TTC549 (cell line): ENCODE measurements around the gene MON1A.

Experiments used
- FAIRE-seq: peaks from 2 replicates; lab custom pipeline; 2012; peaks lifted over from hg19 to GRCh38; lab: Jason Lieb, UNC

The MON1A gene

DNA sequence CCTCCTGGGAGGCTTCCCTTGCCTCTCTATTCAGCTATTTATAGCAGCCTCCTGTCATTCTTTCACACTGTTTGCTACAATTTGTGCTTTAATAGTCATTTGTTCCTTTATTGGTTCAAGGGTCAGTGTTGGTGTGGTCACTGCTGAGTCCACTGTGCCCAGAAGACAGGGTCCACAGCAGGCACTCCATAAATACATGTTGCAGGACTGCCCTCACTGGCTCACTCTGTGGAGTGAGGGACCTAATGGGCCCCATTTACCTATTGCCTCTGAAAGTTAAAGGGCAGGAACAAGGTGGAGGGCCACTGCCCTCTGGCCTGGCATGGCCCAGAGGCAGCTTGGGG, 42.7 kb downstream of the MON1A start:
- no peak for FAIRE-seq

DNA sequence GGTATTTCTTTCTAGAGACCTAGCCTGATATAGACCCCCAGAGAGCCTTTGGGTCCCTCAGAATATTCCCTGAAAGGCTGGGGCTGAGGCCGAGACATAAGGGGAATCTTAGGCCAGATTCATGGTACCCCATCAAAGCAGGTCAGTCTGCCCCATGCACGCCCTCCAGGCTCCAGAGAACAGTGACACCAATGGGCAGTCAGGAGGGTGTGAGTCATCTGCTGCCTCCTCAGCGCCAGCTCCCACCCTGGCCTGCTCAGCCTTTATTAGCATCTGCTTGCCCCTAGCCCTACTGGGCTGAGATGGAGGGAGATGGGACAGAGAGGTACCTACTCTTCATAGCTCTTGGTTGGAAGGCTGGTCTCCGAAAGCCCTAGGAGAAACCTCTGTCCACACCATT, 45.6 kb downstream of the MON1A start:
- FAIRE-seq = no peak

DNA sequence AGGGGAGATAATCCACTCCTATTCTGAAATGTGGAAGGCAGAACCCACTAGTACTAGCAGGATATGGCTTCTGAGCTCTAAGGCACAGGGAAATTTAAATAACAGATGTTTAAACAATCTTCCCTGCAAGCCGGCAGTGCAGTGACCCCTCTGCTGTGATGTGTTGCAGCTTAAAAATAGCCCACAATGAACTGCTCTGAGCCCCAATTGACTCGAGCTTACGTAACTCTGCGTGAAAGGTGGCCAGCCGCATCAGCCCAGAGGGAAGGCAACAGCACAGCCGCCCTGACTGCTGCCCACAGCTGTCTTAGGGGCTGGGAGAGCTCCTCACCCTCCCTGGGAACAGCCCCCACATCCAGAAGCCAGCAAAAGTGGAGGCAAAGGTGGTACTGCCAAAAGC, 47.4 kb downstream of the MON1A start:
- no peak for FAIRE-seq

DNA sequence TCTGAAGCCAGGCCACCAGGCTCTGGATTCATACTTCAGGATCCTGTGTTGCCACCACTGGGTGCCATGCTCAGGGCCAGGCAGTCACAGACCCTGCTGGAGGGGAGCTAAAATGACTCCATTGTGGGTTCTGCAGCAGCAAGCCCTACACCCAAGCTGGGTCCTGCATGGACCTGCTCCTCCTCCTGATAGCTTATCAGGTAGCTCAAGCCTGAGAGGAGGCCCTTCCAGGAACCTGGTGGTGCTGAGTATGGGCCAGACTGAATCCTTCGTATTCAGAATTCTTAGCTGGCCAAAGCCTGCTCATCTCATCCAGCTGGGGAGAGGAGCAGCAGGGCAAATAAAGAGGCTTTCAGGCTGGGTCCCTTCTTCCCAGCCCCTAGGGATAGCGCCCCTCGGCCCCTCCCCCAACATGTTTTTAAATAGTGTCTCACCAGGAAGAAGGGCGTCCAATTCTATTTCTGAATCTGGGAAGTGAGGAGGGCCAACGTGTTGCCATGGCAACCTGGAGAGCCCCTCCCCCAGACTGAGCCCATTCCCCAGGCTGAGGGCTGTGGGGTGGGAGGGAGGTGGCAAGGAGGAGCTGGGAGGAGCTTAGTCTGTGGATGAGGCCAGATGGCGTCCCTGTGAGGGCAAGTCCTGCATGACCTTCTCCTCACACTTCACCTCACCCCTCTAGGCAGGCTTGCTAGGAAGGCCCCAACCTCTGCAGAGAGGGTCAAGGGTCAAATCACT, 48.9 kb downstream of the MON1A start:
- FAIRE-seq = no peak

DNA sequence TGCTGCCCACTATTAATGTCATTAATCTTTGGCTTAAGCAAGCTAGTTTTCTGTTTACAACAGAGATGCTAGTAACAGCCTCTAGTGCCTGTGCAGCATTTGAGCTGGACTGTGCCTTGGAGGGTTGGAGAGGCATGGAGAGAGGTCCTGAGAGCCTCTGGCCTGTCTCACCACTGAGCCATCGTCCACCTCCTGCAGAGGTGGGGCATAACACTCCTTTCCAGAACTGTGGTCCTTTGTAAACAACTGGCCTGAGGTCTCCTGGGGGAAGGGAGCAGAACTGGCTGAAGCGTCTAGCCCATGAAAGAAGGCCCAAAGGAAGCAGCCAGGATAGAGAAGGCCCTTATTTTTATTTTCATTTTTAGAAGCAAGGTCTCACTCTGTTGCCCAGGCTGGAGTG, 49.9 kb downstream of the MON1A start:
- no peak for FAIRE-seq

DNA sequence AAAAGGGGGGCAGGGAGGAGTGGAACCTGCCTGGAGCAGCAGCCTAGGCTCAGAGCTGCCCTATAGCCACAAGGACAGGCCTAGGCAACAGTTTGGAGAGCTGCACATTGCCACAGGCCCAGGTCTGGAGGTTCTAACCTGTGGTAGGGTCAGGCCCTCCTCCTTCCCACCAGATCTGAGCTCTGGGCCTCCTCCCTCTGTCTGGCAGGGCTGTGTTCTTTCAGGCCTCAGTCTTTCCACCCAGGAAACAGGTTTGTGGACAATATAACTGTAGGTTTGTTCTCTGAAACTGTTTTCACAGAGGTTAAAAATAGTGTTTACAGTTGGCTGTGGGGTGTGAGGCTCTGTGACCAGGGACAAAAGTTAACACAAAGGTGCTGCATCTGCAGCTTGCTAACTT, 50.9 kb downstream of the MON1A start:
- FAIRE-seq = no peak

DNA sequence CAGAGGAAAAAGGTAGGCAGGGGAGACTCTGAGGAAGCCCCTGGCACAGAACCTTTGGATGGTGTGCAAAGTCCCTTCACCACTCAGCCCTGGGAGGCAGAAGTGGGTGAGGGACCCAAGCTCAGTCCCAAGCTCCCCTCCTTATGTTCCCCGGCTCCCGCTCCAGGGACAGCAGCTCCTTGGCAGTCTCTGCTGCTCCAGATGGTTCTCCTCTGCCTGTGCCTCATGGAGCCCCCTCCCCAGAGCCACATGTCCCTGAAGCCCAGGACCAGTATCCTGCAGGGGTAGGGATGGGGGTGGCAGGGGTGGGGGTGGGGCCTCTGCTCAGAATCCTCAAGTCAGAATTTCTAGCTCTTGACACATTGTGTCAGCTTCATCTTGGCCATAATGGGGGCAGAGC, 51.9 kb downstream of the MON1A start:
- FAIRE-seq = no peak

DNA sequence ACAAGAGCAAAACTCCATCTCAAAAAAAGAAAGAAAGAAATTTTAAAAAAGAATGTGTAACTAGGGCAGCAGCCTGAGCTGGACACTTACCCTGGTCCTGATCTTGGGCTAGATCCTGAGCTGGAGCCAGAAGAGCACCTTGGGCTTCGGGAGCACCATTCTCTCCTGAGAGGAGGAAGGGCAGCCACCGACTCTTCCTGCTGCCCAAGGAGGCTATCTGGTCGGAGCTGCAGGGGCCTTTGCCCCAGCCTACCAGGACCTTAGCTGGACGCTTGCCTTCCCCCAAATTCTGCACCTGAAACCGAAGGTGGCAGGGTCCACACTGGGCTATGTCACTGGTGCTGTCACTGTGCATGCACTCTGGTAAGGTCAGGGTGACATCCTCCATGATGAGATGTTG, 53.0 kb downstream of the MON1A start:
- FAIRE-seq = no peak

DNA sequence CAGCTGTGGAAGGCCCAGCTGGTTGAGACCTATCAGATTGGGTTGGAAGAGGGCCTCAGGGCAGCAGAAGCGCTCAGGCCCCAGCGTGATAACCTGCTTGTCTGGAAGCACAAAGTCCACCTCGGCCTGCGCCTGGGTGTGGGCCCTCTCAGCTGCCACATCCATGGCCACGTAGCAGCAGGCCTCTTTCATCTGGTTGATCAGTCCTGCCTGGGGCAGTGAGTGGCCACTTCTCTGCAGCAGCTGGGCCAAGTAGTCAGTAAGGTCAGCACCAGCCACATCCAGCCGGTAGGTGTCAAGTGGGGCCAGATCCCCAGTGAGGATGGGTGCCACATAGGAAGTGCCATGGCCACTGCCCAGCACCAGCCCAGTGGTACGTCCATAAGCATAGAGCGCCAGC, 56.0 kb downstream of the MON1A start:
- no peak for FAIRE-seq

DNA sequence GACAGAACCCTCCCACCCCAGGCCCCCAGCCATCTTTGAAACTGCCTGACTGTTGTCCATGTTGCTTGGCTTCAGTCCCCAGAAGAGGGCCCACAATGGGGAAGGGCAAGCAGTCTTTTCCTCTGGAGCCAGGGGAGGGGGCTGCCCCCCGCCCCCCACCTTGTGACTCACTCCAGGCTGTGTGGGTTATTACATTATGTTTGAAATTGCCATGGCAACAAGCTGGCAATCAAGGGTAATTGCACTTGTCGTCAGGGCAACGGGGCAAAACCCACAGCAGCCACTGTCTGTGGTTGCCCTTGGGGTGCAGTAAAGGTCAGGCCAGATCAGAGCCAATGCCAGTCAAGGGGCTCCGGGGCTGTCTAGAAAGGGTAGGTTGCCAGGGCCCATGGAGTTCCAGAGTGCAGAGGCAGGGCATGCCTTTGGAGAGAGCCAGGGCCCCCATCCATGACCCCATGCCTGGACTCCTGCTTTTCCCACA, 56.8 kb downstream of the MON1A start:
- no peak for FAIRE-seq

DNA sequence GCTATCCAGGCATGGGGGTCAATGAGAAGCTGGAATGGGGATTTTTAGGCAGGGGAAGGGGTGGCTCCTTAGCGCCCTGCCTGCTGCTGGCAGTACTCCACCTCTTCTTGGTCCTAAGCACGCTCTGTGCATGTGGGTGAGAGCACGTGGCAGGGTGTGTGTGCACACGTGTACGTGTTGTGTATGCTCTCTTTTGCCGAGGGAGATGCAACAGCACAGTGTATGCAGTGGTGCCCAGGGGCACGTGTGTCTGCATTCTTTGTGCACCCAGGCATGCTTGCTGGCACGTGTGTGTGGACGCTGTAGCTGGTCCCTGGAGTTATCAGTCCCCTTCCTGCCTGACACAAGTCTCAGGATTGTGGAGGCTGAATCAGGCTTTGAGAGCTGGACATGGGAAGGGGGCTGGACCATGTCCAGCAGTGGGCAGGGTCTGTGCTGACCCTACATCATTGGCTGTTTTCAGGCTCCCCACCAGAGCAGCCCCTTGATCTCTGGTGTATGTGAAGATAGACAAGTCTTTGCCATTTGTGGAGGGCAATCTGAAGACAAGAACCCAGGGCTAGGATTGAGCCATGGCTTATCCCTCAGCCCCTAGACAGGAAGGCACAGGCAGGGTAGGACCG, 58.0 kb downstream of the MON1A start:
- FAIRE-seq = no peak

DNA sequence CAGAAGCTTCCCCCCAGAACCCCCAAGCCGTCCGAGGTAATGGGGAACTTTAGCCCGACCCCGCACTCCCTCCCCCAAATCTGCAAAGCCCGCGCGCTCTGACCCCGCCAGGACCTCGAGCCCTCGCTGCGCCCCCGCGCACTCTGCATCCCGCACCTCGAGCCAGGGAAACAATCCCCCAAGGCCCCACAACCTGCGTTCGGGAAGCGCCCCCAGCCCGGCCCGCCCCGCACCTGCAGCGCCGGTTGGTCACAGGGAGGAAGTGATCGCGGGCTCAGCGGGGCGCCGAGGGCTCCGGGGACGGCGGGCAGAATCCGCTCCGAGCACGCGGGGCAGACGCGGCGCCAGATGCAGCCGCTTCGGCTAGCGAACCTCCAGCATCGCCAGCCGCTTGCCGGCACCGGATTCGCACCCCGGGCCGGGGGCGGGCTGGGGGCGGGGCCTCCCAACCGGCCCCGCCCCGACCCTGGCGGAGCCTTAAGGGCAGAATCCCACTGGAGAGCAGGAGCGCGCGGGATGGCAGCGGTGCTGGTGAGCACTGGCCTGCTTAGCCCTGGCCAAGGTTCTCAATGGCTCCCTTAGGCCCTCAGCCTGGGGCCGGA, 60.0 kb downstream of the MON1A start, which contains the start of gene CAMKV:
TSS of gene CAMKV (minus strand) at position 382 of the 602 bp plus-strand sequence. CDS start 7,518 bp downstream, outside the sequence.
- no peak for FAIRE-seq

DNA sequence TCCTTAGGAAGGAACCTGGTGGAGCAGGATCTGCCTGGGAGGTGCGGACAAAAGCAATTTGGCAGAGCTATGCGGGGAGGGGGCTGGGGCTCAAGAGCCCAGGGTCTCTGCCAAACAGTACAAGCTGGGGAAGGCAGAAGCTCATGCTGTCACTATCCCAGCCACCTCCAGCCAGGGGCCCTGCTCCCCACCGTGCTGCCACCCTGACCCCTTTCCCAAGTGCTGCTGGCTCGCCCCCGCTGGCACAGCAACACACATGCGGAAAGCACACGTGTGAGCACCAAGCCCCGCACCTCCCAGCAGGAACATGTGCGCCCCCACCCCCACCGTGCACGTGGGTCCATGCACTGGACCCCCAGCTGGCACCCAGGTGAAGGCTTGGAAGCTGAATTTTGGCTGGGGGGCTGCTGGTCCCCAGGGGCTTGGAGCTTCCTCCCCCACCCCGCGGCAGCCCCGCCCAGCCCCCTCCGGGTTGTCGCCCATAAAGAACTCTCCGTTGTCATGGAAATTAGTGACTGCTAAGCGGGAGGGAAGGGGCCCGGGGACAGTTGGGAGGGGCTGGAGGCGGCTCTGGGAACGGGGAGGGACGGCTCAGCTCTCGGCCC, 60.6 kb downstream of the MON1A start:
- no peak for FAIRE-seq

DNA sequence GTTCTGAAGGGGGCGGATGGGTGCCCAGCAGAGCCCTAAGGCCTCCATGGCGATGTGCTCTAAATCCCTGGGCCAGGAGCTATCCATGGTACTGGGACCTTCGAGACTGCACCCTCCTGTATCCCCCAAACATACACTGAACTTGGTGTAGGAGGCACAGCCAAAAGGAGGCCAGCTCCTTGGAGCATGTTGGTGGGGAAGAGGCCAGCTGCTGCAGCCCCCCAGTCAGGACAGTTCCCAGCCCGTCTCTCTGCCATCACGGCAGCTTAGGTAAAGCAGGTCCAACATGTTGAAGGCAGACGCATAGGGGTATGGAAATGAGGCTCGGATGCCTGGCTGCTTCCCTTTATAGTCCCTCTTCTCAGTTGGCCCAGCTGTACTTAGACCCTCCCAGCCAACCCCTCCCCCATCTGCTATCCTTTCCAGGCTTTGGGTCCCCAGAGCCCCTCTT, 61.7 kb downstream of the MON1A start:
- FAIRE-seq = no peak

DNA sequence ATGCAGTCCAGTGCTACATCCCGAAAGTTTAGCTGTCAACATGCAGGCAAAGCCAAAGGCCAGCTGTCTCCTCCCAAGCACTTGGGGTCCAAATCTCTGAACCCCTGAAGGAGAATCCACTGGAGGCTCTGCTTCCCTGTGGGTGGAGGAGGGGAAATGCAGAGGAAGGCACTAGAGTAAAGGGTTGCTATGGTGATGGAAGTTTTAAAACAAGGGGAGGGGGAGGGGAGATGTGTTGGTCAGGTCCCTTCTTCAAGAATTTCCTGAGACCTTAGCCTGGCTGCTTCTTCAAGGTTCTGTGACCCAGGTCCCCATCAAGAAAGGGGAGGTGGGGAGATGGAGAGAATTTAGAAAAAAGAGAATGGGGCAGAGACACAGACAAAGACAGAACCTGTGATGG, 62.2 kb downstream of the MON1A start:
- FAIRE-seq = no peak

DNA sequence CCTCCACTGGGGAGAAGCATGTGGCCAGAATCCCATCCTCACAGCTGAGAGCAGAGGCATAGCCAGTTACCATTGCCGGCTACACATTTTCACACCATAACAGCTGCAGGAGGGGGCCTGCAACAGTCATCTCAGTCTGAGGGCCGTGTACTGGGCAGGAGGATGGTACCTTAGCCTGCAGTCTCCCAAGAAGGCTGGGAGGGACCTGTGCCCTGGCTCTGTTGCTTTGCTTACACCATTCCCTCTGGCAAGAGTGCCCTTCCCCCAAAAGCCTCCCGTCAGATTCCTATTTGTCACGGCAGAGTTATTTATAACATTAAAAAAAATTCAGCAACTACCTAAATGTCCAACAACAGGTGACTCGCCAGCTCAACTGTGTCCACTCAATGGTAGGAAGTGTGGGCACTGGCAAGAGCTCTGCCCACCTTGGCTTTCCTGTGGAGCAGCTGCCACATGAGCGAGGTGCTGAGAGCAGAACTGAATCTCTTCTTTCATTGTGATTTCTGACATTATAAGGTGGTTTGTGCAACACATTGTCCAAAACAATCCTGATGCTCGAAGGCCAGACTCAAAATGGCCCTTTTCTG, 64.3 kb downstream of the MON1A start:
- no peak for FAIRE-seq

DNA sequence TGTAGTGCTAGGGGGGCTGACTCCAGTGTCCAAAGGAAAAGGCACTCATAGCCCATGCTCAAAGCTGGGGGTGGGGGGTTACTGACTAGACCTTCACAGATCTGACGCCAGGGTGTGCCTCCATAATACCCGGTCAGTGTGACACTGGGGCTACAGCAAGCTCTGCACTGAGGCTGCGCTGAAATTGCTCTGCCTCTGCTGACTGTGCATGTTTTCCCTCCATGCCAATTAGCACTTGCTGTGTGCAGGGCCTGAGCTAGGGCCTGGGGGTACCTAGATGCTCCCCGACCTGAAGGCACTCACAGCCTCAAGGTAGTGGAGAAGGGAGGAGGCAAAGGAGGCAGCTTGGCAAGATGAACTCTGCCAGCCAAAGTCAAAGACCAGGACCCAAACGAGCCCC, 65.1 kb downstream of the MON1A start:
- no peak for FAIRE-seq

DNA sequence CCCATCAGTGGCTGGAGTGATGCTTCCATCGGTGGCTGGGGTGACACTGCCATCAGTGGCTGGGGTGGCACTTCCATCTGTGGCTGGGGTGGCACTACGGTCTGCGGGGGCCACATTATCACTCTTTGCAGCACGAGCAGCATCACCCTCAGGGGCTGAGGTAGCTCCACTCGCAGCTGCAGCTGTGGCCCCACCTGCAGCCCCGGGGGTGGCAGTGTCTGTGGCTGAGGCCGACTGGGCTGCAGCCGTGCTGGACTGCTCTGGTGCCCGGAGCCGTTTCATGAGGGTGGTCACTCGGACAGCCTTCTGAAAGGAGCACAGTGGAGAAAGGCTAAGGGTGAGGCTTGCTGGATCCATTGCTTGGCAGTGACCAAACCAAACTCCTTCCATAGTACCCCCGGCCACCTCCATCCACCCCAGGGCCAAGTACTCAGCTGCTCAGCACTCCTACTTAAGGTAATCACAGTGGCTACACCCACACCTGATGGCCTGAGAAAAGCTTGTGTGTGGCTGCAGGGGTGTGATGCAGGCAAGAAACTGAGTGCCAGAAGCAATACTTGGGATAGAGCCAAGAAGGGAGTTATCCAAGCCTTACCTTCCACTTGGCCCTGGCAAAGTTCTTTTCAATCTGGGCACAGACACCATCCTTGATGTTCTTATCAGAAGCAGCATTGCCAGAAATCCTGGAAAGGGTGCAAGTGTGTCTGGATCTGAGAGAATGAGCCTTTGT, 69.9 kb downstream of the MON1A start:
- no peak for FAIRE-seq
